DND-41 (cell line): ENCODE data around the gene SPTLC1.

Experiments used
- CTCF ChIP-seq: IDR thresholded peaks from 2 replicates; pipeline ENCODE4 v1.5.1; 2012; ENCODE audit warnings: borderline replicate concordance, low read length, moderate library complexity, mild to moderate bottlenecking; ENCODE audit not compliant: poor library complexity, severe bottlenecking; ENCODE audit errors: extremely low read depth
- EZH2 ChIP-seq: IDR thresholded peaks from 3 replicates; pipeline ENCODE4 v1.6.1; 2012; ENCODE audit warnings: borderline replicate concordance, low read depth, mild to moderate bottlenecking, moderate library complexity, low read length, inconsistent platforms; ENCODE audit not compliant: severe bottlenecking

GRCh38 chr9:92019658-92020057 is 95.6 kb downstream of the SPTLC1 start:
- no peak for TF ChIP-seq CTCF
- TF ChIP-seq EZH2 = no peak
